ENCODE data around the gene OR5L1. TPM values are rescaled to one million over a fixed set of nuclear protein-coding genes. Genes with fewer than 3 reads are reported as not detected.

Gene OR5L1
- total and polyA plus RNA-seq, 2 donors (not counting 1 experiment from before 2014, with no cell fraction given): not detected

DNA sequence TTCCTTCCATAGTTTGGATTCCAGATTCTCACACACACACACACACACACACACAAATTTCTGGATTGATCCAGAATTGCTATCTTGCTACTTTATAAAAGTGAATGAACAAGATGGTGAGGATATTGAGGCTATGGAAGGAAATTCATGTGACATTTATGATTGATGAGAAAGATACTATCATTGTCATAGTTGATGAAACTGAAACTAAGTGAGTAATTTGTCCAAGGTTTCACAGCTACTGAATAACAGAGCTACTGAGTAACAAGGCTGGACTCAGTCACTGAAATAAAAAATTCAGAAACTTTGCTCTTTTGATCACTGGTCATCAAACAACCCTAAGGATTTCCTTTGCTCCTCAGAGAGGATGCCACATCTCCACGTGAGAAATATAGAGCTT lies 43.5 kb downstream of the OR5L1 start:
- H3K9me3 ChIP-seq (ENCODE audit: control insufficient read depth, insufficient read depth, low read depth, low read length): no peaks in the 10 kb centered on the region
- no peaks in the 10 kb centered on the region for H3K79me2 ChIP-seq (ENCODE audit: control insufficient read depth, insufficient read depth, low read length)
- no peaks in the 10 kb centered on the region for H3K4me1 ChIP-seq (ENCODE audit: control insufficient read depth, extremely low read depth, insufficient read depth, low read length)
- no peak overlapping the region for H3K27ac ChIP-seq (ENCODE audit: insufficient read depth, low read length)
- no peak overlapping the region for H3K4me3 ChIP-seq (replicated peaks in 1 of 4; ENCODE audit: control extremely low read depth in 1 of 4, insufficient read depth in 1 of 4, low read depth in 3 of 4, low read length in 4 of 4)
- H3K9ac ChIP-seq (ENCODE audit: insufficient read depth, low read length): no peak overlapping the region
- no peak overlapping the region for H2AFZ ChIP-seq (ENCODE audit: low read length)
- no peaks in the 10 kb centered on the region for H3K36me3 ChIP-seq (ENCODE audit: control insufficient read depth, insufficient read depth, low read length)
- no peaks in the 10 kb centered on the region for H3K27me3 ChIP-seq (ENCODE audit: control insufficient read depth, insufficient read depth, low read length)
- no peak overlapping the region for H3K4me2 ChIP-seq (ENCODE audit: extremely low read depth, insufficient read depth, low read length)
- H4K20me1 ChIP-seq (ENCODE audit: control insufficient read depth, extremely low read depth, insufficient read depth, low read length): no peaks in the 10 kb centered on the region
- DNase-seq (ENCODE audit: low read depth in 2 of 2): no peak
- no peak for TF ChIP-seq EZH2 (IDR thresholded peaks at IDR 0.05; ENCODE audit: low read length, missing control alignments)
- TF ChIP-seq, protein P1, sequence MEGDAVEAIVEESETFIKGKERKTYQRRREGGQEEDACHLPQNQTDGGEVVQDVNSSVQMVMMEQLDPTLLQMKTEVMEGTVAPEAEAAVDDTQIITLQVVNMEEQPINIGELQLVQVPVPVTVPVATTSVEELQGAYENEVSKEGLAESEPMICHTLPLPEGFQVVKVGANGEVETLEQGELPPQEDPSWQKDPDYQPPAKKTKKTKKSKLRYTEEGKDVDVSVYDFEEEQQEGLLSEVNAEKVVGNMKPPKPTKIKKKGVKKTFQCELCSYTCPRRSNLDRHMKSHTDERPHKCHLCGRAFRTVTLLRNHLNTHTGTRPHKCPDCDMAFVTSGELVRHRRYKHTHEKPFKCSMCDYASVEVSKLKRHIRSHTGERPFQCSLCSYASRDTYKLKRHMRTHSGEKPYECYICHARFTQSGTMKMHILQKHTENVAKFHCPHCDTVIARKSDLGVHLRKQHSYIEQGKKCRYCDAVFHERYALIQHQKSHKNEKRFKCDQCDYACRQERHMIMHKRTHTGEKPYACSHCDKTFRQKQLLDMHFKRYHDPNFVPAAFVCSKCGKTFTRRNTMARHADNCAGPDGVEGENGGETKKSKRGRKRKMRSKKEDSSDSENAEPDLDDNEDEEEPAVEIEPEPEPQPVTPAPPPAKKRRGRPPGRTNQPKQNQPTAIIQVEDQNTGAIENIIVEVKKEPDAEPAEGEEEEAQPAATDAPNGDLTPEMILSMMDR (conservative IDR thresholded peaks at IDR 0.05 in 1 of 2, IDR thresholded peaks at IDR 0.05 in 1 of 2; ENCODE audit: low read depth in 1 of 2, low read length in 2 of 2): no peak

Other genes with a start within 250 kb of the OR5L1 start
- gene OR4C16, start 239.2 kb upstream of the OR5L1 start, total RNA-seq: not detected in 2 replicates
- not detected in 2 replicates for gene OR4C16, start 239.2 kb upstream of the OR5L1 start, polyA plus RNA-seq
- not detected in 2 replicates for gene OR4C11, start 203.7 kb upstream of the OR5L1 start, total RNA-seq
- gene OR4C11, start 203.7 kb upstream of the OR5L1 start, polyA plus RNA-seq: not detected in 2 replicates
- gene OR4P4, start 176.3 kb upstream of the OR5L1 start, total RNA-seq: not detected in 2 replicates
- not detected in 2 replicates for gene OR4P4, start 176.3 kb upstream of the OR5L1 start, polyA plus RNA-seq
- gene OR4S2, start 163.0 kb upstream of the OR5L1 start, total RNA-seq: not detected in 2 replicates
- not detected in 2 replicates for gene OR4S2, start 163.0 kb upstream of the OR5L1 start, polyA plus RNA-seq
- gene OR4C6, start 149.2 kb upstream of the OR5L1 start, total RNA-seq: not detected in 2 replicates
- not detected in 2 replicates for gene OR4C6, start 149.2 kb upstream of the OR5L1 start, polyA plus RNA-seq
- not detected in 2 replicates for gene OR5D13, start 37.9 kb upstream of the OR5L1 start, total RNA-seq
- not detected in 2 replicates for gene OR5D13, start 37.9 kb upstream of the OR5L1 start, polyA plus RNA-seq
- gene OR5D14, start 15.8 kb upstream of the OR5L1 start, total RNA-seq: not detected in 2 replicates
- gene OR5D14, start 15.8 kb upstream of the OR5L1 start, polyA plus RNA-seq: not detected in 2 replicates
- not detected in 2 replicates for gene OR5D18, start 8.3 kb downstream of the OR5L1 start, total RNA-seq
- not detected in 2 replicates for gene OR5D18, start 8.3 kb downstream of the OR5L1 start, polyA plus RNA-seq
- gene OR5L2, start 15.9 kb downstream of the OR5L1 start, total RNA-seq: not detected in 2 replicates
- gene OR5L2, start 15.9 kb downstream of the OR5L1 start, polyA plus RNA-seq: not detected in 2 replicates
- not detected in 2 replicates for gene OR5D16, start 27.4 kb downstream of the OR5L1 start, total RNA-seq
- gene OR5D16, start 27.4 kb downstream of the OR5L1 start, polyA plus RNA-seq: not detected in 2 replicates
- gene TRIM51, start 71.9 kb downstream of the OR5L1 start, total RNA-seq: not detected in 2 replicates
- not detected in 2 replicates for gene TRIM51, start 71.9 kb downstream of the OR5L1 start, polyA plus RNA-seq
- not detected in 2 replicates for gene OR5W2, start 103.2 kb downstream of the OR5L1 start, total RNA-seq
- not detected in 2 replicates for gene OR5W2, start 103.2 kb downstream of the OR5L1 start, polyA plus RNA-seq
- not detected in 2 replicates for gene OR5I1, start 125.0 kb downstream of the OR5L1 start, total RNA-seq
- gene OR5I1, start 125.0 kb downstream of the OR5L1 start, polyA plus RNA-seq: not detected in 2 replicates
- gene OR10AG1, start 158.6 kb downstream of the OR5L1 start, total RNA-seq: not detected in 2 replicates
- gene OR10AG1, start 158.6 kb downstream of the OR5L1 start, polyA plus RNA-seq: not detected in 2 replicates
- not detected in 2 replicates for gene OR5F1, start 183.3 kb downstream of the OR5L1 start, total RNA-seq
- not detected in 2 replicates for gene OR5F1, start 183.3 kb downstream of the OR5L1 start, polyA plus RNA-seq
- not detected in 2 replicates for gene OR5AS1, start 216.3 kb downstream of the OR5L1 start, total RNA-seq
- gene OR5AS1, start 216.3 kb downstream of the OR5L1 start, polyA plus RNA-seq: not detected in 2 replicates